ENCODE measurements around the gene OAS1.
"Not testable (repeated sequence)": the region's sequence is repeated elsewhere in the genome, so short reads cannot be mapped to it uniquely, and the experiment has no call there.

Gene OAS1

DNA sequence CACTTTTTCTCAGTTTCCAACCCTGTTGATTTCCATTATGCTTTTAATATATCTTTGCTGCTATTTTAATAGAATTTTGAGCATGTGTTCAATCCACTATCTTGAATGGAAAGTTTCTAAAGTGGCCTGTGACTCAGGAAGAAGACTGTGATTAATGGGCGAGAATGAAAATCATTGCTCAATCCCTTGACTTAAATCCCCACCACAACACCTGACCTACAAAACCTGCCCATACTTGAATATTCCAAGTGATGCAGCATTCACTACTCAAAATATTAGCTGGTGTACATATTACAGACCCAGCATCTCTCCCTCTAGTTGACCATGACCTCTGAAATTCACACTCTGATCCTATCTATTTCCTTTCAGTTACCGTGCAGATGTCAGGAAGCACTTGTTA lies 30.2 kb downstream of the OAS1 start:
- in situ Hi-C loops (cut with MboI; ENCODE audit: low sequenced_read_pairs) = no loop called here

DNA sequence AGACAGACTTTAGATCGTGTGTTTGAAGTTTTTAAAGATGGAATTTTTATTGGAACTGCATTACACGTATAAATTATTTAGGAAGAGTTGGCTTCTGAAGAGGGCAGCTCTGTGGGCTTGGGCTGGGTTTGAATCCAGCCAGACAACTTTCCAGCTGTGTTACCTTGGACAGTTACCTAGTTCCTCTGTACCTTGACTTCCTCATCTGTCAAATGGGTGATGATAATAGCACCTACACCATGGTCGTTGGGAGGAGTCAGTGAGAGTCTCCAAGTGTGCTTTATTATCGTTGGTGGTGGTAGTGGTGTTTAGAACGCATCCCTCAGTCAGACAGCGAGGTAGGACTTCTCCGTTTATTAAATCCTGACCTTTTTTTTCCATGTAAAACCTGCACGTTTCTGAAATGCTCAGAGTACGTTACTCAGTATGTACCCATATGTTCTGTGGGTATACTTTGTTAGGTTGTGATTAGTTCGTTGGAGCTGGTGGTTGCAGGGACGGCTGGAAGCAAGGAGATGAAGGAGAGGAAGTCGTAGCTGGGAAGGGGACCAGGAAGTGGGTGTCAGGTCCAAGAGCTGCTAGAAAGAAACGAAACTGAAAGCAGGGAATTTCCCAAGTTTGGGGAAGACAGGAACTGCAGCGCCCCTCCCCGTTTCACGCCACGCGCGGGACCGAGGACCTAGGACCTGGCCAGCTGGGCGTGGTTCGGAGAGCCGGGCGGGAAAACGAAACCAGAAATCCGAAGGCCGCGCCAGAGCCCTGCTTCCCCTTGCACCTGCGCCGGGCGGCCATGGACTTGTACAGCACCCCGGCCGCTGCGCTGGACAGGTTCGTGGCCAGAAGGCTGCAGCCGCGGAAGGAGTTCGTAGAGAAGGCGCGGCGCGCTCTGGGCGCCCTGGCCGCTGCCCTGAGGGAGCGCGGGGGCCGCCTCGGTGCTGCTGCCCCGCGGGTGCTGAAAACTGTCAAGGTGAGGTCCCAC lies 31.3 kb downstream of the OAS1 start, which contains the start of gene OAS3:
Gene OAS3, plus strand, starts transcription at position 734 of the 979 bp plus-strand sequence. Its CDS starts 57 bp downstream, at position 791.
- in situ Hi-C loops (cut with MboI; ENCODE audit: low sequenced_read_pairs) = no loop called here

DNA sequence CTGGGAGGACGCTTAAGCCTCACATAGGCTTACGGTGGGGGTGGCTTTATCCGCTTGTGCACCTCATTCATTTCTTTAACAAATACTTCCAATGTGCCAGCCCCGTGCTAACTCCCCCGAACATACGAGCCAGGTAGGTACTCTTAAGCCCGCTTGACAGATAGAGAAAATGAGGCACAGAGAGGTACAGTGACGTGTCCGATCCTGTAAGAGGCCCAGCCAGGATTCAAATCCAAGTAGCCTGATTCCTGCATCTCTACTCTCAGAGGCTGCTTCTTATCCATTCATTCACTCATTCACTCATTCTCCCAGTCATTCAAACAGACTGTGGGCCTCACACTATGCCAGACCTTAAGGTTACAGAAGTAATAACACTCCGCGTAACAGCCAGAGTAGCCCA lies 32.0 kb downstream of the OAS1 start:
- in situ Hi-C loops (cut with MboI; ENCODE audit: low sequenced_read_pairs) = no loop called here

DNA sequence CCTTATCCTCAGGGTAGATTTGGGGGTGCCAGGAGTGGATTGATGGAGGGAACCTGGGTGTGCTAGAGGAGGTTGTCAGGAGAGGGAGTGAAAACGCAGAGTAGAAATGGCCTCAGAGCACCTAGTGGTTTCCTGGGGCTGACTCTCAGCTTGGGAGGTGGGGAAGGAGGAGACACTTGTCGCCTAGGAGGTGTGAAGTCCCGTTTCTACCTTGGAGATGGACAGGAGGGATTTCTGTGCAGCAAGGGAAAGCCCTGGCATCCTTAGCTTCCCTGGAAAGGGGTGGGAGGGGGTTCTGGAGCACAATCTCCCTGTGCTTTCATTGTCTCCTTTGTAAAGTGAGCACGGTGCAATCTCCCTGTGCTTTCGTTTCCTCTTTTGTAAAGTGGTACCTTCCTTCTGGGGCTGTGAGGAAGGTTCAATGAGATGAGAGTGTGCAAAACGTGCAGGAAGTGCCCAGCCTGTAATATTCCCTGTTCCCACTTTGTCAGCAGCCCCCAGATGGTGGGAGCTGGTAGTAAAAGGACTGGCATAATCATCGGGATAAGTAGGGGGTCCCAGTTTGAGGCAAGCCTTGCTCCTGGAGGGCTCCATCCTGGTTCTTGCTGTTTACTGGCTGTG lies 33.1 kb downstream of the OAS1 start:
- in situ Hi-C loops (cut with MboI; ENCODE audit: low sequenced_read_pairs) = no loop called here

DNA sequence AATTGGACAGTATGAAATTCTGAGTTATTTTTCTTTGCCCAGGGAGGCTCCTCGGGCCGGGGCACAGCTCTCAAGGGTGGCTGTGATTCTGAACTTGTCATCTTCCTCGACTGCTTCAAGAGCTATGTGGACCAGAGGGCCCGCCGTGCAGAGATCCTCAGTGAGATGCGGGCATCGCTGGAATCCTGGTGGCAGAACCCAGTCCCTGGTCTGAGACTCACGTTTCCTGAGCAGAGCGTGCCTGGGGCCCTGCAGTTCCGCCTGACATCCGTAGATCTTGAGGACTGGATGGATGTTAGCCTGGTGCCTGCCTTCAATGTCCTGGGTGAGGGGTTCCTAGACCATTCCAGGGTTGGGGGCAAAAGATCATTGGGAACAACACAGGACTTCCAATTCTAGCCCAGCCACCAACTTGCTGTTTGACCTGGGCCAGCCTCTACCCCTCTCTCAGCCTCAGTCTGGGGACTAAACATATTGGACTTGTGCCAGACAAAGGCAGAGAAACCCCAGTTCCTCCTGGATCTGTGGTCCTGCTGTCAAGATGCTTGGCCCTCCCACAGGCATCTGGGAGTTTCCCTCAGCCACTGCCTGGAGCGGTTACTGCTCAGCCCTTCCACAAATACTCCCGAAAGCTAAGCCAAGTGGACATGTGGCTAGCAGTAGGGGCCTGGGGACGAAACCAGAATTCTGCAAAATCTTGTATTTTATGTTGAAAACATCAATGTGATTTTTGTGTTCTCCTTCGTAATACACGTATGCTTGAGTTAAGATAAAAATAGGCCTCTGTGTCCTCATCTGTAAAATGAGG lies 35.0 kb downstream of the OAS1 start:
- in situ Hi-C loops (cut with MboI; ENCODE audit: low sequenced_read_pairs) = no loop called here

DNA sequence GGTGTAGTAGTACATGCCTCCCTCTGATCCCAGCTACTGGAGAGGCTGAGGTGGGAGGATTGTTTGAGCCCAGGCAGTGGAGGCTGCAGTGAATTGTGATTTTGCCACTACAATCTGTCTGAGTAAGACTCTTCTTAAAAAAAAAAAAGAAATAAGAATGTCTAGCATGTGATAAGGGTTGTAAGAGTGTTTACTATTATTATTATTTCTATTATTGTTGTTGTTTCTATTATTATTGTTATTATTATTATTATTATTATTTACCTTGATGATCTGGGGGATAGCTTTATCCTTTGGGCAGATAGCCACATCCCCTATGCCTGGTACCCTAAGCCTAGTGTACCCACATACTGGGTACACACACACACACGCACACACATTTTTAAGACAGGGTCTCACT lies 35.8 kb downstream of the OAS1 start:
- in situ Hi-C loops (cut with MboI; ENCODE audit: low sequenced_read_pairs) = no loop called here

DNA sequence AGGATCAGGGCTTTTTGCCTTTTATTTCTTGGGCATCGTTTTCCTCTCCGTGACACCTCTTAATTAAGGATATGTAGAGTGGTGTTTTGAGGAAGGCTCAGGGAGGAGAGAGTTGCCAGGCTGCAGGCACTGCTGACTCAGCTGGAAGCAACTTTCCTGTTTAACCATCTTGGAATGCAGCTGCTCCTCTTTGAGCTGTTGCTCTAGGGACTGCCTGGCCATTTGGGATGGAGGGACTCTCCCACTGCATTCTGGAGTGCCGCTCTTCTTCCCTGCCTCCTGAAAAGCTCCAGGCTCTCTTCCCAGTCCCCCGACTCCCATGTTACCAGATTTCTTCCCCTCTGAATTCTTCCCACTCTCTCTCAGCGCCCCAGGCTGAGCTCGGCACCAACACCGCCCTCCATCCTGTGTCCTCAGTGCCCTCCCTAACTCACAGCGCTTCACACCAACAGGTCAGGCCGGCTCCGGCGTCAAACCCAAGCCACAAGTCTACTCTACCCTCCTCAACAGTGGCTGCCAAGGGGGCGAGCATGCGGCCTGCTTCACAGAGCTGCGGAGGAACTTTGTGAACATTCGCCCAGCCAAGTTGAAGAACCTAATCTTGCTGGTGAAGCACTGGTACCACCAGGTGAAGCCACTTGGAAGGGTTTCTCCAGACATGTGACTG lies 37.4 kb downstream of the OAS1 start:
- in situ Hi-C loops (cut with MboI; ENCODE audit: low sequenced_read_pairs) = no loop called here

DNA sequence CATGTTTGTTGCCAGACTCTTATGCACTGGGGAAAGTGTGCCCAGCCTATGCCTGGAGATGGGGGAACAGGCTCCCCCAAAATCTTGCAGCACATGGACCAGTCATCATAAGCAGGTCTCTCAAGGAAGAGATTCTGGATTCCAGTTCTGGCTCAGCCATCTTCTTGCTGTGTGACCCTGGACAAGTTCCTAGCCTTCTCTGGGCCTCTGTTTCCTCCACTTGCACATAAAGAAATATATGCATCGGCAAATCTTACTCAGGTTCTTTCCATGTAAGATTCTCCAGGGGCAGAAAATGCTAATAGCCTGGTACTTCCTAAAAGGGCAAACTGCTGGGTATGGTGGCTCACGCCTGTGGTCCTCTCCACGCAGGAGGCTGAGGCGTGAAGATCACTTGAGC lies 38.8 kb downstream of the OAS1 start:
- in situ Hi-C loops (cut with MboI; ENCODE audit: low sequenced_read_pairs) = no loop called here

DNA sequence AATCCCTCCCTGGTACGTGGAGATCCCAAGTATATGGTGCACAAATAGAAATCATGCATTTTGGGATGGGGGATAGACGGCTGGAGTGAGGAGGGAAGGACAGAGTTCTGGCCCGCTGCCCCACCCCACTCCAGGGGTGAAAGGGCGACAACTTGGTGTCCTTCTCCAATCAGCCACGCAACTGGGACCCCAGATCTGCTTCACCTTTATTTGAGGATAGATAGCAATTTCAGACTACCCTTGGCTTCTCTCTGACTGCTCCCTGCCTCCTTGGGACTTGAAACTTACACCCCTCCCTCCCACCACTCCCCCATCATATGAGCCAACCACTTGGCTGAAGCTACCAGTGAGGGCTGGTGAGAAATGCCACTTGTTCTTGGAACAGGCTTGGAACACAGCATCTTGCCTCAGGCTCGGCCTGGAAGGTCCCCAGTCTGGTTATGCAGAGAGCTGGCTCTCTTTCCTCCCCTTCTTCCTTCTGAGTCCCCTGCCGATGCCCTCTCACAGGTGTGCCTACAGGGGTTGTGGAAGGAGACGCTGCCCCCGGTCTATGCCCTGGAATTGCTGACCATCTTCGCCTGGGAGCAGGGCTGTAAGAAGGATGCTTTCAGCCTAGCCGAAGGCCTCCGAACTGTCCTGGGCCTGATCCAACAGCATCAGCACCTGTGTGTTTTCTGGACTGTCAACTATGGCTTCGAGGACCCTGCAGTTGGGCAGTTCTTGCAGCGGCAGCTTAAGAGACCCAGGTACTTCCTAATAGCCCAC lies 39.7 kb downstream of the OAS1 start:
- in situ Hi-C loops (cut with MboI; ENCODE audit: low sequenced_read_pairs) = no loop called here

DNA sequence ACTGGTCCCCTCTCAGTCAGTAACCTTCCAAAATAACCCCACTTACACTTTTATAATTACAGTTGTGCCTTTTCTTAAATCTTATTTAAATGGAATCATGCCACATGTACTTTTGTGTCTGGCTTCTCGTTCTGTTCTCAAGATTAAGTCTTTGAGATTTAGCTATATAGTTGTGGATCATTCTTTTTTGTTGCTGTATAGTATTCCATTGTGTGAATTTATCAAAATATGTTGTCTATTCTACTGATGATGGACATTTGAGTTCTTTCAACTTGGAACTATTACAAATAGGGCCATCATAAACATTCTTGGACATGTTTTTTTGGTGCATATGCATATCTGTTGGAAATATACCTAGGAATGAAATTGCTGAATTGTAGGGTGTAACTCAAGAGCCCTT lies 40.6 kb downstream of the OAS1 start:
- in situ Hi-C loops (cut with MboI; ENCODE audit: low sequenced_read_pairs) = no loop called here

DNA sequence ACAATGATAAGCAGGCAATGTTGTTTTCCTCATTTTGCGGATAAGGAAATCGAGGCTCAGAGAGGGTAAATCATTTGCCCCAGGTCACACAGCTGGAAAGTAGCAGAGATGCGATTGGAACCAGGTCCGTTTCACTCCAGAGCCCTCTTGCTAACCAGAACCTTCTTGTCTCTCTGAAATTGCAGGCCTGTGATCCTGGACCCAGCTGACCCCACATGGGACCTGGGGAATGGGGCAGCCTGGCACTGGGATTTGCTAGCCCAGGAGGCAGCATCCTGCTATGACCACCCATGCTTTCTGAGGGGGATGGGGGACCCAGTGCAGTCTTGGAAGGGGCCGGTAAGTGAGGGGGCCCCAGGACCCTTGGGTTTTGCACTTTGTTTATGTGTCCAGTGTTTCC lies 41.0 kb downstream of the OAS1 start:
- in situ Hi-C loops (cut with MboI; ENCODE audit: low sequenced_read_pairs) = no loop called here

DNA sequence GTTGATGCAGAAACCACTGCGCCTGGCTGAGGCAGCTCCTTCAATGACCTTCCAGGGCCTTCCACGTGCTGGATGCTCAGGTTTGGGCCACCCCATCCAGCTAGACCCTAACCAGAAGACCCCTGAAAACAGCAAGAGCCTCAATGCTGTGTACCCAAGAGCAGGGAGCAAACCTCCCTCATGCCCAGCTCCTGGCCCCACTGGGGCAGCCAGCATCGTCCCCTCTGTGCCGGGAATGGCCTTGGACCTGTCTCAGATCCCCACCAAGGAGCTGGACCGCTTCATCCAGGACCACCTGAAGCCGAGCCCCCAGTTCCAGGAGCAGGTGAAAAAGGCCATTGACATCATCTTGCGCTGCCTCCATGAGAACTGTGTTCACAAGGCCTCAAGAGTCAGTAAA lies 42.0 kb downstream of the OAS1 start:
- in situ Hi-C loops (cut with MboI; ENCODE audit: low sequenced_read_pairs) = no loop called here

DNA sequence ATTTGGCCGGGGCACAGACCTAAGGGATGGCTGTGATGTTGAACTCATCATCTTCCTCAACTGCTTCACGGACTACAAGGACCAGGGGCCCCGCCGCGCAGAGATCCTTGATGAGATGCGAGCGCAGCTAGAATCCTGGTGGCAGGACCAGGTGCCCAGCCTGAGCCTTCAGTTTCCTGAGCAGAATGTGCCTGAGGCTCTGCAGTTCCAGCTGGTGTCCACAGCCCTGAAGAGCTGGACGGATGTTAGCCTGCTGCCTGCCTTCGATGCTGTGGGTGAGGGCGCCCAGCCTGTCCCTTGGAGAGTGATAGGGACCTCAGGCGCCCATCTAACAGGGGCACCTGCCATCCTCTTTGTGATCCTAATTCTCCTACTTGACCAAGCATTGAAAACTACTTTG lies 43.9 kb downstream of the OAS1 start:
- in situ Hi-C loops (cut with MboI; ENCODE audit: low sequenced_read_pairs) = no loop called here

DNA sequence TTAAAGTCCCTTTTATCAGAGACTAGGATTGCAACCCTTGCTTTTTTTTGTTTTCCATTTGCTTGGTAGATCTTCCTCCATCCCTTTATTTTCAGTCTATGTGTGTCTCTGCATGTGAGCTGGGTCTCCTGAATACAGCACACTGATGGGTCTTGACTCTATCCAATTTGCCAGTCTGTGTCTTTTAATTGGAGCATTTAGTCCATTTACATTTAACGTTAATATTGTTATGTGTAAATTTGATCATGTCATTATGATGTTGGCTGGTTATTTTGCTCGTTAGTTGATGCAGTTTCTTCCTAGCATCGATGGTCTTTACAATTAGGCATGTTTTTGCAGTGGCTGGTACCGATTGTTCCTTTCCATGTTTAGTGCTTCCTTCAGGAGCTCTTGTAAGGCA lies 50.4 kb downstream of the OAS1 start:
- in situ Hi-C loops (cut with MboI; ENCODE audit: low sequenced_read_pairs) = not testable (repeated sequence)

DNA sequence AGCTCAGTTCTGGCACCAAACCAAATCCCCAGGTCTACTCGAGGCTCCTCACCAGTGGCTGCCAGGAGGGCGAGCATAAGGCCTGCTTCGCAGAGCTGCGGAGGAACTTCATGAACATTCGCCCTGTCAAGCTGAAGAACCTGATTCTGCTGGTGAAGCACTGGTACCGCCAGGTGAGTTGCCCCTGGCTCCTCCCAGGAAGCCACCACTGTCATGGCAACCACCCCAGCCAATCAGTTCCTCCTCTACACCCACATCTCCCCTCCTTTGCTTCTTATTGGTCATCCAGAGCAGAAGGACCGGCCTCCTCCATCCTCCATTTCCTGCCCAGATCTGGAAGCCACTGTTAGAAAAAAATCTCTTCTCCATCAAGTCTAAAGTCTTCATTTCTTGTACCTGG lies 54.3 kb downstream of the OAS1 start:
- in situ Hi-C loops (cut with MboI; ENCODE audit: low sequenced_read_pairs) = no loop called here

DNA sequence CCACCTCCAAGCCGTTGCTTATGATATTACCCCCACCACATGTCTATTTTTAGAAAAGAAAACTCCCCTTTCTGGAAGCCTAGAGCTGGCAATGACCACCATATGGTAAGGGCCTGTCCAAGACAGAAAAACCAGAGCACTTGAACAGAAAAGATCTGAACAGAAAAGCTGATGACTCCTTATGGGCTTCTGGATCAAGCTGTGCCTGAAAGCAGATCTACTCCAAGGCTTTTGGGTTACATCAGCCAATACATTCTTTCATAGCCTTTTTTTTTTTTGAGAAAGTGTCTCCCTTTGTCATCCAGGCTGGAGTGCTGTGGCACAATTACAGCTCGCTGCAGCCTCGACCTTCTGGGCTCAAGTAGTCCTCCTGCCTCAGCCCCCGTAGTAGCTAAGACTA lies 54.8 kb downstream of the OAS1 start:
- in situ Hi-C loops (cut with MboI; ENCODE audit: low sequenced_read_pairs) = no loop called here

DNA sequence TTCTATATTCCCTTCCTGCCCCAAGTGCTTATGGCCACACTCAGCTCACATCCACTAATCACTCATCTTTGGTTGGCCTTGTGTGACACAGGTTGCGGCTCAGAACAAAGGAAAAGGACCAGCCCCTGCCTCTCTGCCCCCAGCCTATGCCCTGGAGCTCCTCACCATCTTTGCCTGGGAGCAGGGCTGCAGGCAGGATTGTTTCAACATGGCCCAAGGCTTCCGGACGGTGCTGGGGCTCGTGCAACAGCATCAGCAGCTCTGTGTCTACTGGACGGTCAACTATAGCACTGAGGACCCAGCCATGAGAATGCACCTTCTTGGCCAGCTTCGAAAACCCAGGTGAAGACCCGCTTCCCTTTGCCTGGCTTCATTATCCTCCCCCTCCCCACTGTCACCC lies 55.8 kb downstream of the OAS1 start:
- in situ Hi-C loops (cut with MboI; ENCODE audit: low sequenced_read_pairs) = no loop called here

DNA sequence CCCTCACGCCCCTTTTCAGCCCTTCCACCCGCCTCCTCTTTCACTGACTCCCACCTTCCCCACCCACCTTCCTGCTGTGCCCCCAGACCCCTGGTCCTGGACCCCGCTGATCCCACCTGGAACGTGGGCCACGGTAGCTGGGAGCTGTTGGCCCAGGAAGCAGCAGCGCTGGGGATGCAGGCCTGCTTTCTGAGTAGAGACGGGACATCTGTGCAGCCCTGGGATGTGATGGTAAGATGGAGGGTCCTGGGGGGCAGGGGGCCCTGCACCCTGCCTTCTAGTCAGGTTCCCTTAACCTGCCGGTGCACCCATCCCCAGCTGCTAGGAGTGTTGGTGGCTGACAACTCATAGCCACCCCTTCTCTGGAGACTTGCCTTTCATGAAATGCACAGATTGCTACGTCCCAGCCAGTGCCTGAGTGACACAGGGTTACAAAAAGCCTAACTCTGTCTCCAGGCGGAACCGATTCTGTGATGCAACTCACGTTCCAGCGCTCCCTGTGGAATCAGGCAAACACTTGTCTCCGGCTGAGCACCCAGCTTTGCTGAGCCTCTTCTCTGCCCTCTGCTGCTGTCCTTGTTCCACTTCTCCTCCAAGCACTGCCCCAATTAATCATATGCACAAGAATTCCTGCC lies 56.6 kb downstream of the OAS1 start:
- in situ Hi-C loops (cut with MboI; ENCODE audit: low sequenced_read_pairs) = no loop called here

DNA sequence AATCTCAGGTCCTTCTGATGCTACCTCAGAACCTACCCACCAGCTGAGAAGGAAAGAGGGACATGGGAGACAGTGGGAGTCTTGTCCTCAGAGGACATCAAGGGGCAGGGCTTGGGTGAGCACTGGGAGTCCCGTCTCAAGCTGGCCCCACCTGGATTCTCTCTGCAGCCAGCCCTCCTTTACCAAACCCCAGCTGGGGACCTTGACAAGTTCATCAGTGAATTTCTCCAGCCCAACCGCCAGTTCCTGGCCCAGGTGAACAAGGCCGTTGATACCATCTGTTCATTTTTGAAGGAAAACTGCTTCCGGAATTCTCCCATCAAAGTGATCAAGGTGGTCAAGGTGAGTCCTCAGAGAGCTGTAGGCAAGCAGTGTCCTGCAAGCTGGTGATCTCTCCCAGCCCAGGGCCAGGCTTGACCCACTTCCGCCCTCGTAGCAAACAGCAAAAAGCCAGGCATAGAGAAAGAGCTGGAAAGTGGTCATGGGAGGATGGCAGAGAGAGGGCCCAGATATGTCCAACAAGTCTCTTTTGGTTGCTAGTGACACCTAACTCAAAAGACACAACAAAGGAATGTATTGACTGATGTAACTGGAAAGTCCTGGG lies 57.4 kb downstream of the OAS1 start:
- in situ Hi-C loops (cut with MboI; ENCODE audit: low sequenced_read_pairs) = no loop called here

All from HL-60/S4 treated with phorbol 12-myristate 13-acetate at 8.2 ng/mL for 4 days and 3 days (cell line).